ENCODE results near the gene GPR146.

Gene GPR146

DNA sequence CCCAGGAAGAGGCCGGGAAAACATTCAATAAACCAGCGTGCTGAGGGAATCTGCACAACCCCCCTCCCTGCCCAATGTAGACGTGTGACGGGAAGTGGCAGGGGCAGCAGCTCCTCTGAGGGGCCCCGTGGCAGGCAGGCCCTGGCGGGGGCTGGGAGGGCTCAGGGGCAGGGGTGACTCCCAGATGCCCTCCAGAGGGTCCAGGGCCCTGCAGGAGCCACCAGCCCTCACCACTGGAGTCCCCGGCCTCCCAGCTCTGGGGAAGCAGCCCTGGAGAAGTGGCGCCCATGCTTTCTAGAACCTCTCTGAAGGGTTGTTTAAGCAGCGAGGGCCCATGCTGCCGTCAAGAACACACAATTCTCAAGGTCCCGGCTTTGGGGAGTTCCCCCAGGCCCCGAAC lies 35.2 kb downstream of the GPR146 start:
- no peak overlapping the region for H3K4me3 Mint-ChIP-seq
- no peaks in the 10 kb centered on the region for H3K4me1 Mint-ChIP-seq (ENCODE audit: low read depth)
- no peaks in the 10 kb centered on the region for H3K9me3 Mint-ChIP-seq
- H3K27ac Mint-ChIP-seq: no peak overlapping the region
- H3K27me3 Mint-ChIP-seq: no peaks in the 10 kb centered on the region
- H3K36me3 Mint-ChIP-seq (ENCODE audit: low read depth): no peaks in the 10 kb centered on the region

DNA sequence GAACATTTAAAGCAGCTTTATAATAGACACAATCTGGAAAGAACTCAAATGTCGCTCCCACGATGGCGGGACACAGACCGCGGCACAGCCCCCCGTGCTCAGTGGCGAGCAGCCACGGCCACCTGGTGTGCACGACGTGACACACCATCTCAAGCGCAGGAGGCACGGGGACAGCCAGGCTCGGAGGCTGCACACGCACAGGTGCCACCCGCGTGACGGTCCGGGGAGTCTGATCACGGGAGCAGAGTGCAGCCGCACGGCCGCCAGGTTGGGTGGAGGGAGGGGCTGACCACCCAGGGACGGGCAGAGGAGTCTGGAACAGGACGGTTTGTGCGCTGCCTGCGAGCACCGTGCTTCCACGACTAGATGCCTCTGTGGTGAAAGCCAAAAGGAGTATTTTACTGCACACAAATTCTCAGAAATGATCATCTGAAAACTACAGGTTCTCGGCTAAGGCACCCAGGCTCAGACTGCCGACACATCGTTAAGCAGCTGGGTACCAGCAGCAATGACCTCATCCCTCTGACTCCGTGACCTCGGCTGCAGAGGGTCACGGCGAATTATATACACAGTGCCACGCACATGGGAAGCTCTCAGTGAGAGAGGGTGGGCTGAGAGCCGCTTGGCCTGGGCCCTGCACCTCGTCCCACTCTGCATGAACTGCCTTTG lies 36.0 kb downstream of the GPR146 start:
- no peak overlapping the region for H3K4me3 Mint-ChIP-seq
- no peaks in the 10 kb centered on the region for H3K9me3 Mint-ChIP-seq
- H3K36me3 Mint-ChIP-seq (ENCODE audit: low read depth): no peaks in the 10 kb centered on the region
- no peaks in the 10 kb centered on the region for H3K27me3 Mint-ChIP-seq
- no peaks in the 10 kb centered on the region for H3K4me1 Mint-ChIP-seq (ENCODE audit: low read depth)
- no peak overlapping the region for H3K27ac Mint-ChIP-seq

DNA sequence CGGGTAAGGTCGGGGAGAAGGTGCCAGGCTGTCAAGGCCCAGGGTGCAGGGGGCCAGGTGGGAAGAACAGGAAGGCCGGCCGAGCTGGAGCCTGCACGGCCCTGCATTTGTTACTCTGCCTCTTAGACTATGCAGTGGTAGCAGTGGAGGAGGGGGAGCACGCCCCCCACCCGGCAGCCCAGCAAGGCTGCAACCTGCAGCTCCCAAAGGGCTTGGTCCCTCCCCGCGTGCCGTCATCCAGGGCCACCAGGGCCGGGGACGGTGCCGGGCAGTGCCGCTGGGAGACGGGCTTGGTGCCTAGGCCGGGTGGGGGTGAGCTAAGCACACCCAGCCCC lies 36.5 kb downstream of the GPR146 start:
- H3K4me1 Mint-ChIP-seq (ENCODE audit: low read depth): peaks cover under 1% of the 10 kb centered on the region
- no peak overlapping the region for H3K27ac Mint-ChIP-seq
- no peaks in the 10 kb centered on the region for H3K27me3 Mint-ChIP-seq
- no peaks in the 10 kb centered on the region for H3K36me3 Mint-ChIP-seq (ENCODE audit: low read depth)
- no peaks in the 10 kb centered on the region for H3K9me3 Mint-ChIP-seq
- H3K4me3 Mint-ChIP-seq: no peak overlapping the region

DNA sequence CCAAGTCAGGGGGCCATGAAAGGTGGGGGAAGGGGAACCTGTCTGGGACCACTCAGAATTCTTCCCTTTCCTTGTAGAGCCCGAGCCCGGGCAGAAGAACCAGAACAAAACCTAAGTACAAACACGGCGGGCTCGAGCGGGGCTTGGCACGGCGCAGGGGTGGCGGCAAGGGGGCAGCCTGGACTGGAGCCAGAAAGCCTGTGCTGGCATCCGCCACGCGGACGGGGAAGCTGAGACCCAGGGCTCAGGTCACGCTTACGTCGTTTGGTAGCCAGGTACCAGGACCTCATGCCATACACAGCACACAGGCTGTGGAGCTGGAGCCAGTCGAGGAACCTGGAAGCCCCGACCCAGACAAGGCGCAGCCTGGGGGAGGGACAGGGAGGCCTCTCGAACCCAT lies 37.0 kb downstream of the GPR146 start:
- Mint-ChIP-seq H3K36me3 (ENCODE audit: low read depth) (no peaks in the 10 kb centered on the region), H3K4me1 (ENCODE audit: low read depth) (peaks cover 5% of the 10 kb centered on the region), H3K4me3 (no peak overlapping the region), H3K27ac (no peak overlapping the region), H3K27me3 (no peaks in the 10 kb centered on the region), H3K9me3 (no peaks in the 10 kb centered on the region)

DNA sequence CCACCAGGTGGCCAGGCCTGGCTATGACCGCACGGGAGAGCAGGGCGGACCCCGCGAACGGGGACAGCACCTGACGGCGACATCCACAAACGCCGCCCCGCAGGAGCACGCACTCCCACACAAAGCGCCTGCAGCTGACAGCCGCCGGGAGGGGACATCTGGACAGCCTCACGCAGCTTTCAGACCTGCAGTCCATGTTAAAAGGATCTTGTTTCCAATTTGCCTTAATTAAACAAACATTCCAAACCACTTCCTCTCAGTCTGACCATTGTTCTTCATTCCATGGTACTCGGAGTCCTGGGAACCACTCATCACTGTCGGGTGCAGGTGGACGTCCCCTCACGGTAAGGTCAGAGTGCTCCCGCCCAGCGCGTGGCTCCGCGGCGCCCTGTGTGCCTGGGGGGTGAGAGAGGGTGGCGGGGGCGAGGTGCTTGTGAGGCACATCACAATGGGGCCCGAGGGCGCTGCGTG lies 37.6 kb downstream of the GPR146 start:
- Mint-ChIP-seq H3K36me3 (ENCODE audit: low read depth) (no peaks in the 10 kb centered on the region), H3K27me3 (no peaks in the 10 kb centered on the region), H3K4me3 (no peak overlapping the region), H3K4me1 (ENCODE audit: low read depth) (peaks cover 11% of the 10 kb centered on the region), H3K9me3 (no peaks in the 10 kb centered on the region), H3K27ac (no peak overlapping the region)

DNA sequence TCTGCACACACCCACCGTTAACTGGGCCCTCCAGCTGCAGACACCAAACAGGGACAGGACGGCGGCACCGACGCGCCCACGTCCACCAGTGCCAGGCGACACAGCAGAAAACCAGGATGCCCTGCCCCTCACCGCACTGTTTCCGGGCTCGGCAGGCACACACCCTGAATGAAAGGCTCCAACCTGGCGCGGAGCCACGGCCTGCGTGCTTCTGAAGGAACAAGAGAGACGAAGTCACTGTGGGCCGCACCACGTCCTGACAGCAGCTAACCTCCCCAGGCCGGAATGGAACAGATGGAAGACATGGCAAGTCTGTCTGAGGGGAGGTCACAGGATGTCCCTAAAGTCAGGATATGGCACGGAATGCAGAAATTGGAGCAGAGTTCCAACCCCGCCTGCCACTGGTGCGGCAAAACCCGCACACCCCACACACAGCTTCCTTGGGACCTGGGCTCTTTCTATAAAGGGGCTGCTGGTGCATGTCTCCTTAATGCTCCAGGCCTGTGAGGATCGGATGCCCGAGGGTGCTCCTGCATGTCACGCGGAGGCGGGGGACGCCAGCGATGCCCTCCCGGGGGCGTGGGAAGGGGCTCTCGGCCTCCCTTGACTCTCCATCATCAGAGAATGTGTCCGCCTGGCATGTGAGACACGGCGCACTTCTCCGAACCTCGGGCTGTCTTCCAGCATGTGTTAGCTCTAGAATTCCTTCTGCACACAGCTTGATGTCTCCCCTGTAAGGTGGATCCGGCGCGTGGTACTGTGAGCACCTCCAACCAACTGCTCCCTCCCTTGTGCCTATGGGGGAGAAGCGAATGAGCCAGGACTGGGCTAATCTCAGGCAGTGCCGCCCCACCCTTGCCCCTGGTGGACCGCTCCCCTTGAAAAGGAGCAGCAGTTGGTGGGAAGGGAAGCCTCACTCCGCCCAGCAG lies 39.6 kb downstream of the GPR146 start:
- Mint-ChIP-seq H3K4me3 (no peak overlapping the region), H3K9me3 (no peaks in the 10 kb centered on the region), H3K36me3 (ENCODE audit: low read depth) (no peaks in the 10 kb centered on the region), H3K4me1 (ENCODE audit: low read depth) (peaks cover 18% of the 10 kb centered on the region), H3K27ac (no peak overlapping the region), H3K27me3 (no peaks in the 10 kb centered on the region)

DNA sequence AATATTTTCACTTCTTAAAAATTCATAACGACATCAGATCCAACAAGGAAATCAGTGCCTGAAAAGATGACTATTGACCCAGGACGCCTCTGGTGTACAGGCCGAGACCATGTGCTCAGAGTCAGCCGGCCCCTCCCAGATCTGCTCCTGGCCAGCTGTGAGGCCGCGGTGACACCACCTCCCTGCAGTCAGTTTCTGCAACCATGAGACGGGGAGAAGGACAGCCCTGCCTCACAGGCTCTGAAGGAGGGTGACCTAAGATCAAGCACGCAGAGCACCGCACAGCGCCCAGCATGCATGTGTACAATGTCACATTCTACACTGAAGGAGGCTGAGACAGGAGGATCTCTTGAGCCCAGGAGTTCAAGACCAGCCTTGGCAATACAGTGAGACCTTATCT lies 40.9 kb downstream of the GPR146 start:
- H3K27me3 Mint-ChIP-seq: no peaks in the 10 kb centered on the region

DNA sequence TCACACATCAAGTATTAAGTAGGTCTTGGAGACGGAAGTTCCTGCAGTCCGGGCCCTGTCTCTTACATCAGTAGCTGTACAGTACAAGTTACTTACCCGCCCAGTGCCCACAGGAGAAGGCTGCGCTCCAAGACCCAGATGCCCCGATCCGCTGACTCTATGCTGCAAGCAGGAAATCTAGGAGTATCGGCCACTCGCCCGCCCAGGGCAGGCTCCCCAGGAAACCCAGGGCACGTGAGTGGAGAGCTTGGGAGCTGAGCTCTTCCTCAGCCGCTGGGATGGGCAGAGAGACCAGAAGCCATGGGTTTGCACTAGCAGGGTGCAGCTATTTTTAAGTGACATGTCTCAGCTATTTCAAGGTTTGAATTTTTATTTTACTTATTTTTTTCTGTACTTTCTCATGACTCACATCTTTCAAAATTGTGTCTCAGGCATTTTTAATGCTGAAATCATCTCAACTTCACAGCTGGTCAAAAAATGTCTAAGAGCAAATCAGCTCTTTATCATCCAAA lies 41.6 kb downstream of the GPR146 start:
- Mint-ChIP-seq H3K4me1 (ENCODE audit: low read depth) (peaks cover 18% of the 10 kb centered on the region), H3K27ac (no peak overlapping the region), H3K27me3 (no peaks in the 10 kb centered on the region), H3K9me3 (no peaks in the 10 kb centered on the region), H3K4me3 (no peak overlapping the region), H3K36me3 (ENCODE audit: low read depth) (no peaks in the 10 kb centered on the region)

More for the DNA sequence above, 40.9 kb downstream of the GPR146 start:
- Mint-ChIP-seq H3K36me3 (ENCODE audit: low read depth) (no peaks in the 10 kb centered on the region), H3K27ac (no peak overlapping the region), H3K4me3 (no peak overlapping the region), H3K4me1 (ENCODE audit: low read depth) (peaks cover 18% of the 10 kb centered on the region), H3K9me3 (no peaks in the 10 kb centered on the region)

DNA sequence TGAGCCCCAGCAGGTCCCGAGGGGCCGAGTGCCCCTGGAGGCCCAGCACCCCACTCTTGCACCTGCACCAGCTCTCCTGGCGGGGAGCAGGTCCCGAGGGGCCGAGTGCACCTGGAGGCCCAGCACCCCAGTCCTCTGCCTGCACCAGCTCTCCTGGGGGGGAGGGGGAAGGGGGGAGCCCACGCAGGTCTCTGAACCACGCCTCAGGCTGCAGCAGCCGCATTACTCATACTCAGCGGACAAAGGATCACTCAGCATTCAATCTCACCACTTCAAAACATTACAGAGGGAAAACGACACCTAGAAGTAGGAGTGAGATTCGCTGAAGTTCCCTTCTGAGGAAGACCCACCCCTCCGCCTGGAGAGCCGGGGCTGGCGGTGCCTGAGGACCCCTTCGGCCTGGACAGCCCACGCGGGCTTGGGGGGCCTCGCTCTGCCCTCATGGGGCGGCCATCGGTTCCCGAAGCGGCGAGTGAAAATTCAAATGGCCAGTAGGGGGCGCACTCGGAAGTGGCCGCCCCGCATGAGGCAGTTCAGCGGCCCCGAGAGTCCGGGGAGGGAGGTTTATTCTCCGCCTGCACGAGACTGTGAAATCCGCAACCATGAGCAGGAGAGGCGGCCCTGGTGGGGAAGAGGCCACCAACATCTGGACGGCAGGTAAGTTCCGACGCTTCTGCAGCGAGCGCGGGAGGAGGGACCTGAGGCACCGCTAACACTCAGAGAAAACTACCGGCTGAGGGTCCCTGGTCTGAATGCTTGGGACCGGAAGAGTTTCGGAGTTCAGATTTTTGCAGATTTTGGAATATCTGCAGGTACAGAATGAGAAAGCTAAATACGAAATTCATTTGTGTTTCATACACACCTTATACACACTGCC lies 42.5 kb downstream of the GPR146 start:
- Mint-ChIP-seq H3K4me1 (ENCODE audit: low read depth) (peaks cover 18% of the 10 kb centered on the region), H3K4me3 (peak overlapping the region; percentile 66), H3K27ac (peak overlapping the region; percentile 67), H3K36me3 (ENCODE audit: low read depth) (peaks cover 1% of the 10 kb centered on the region), H3K9me3 (no peaks in the 10 kb centered on the region), H3K27me3 (no peaks in the 10 kb centered on the region)

DNA sequence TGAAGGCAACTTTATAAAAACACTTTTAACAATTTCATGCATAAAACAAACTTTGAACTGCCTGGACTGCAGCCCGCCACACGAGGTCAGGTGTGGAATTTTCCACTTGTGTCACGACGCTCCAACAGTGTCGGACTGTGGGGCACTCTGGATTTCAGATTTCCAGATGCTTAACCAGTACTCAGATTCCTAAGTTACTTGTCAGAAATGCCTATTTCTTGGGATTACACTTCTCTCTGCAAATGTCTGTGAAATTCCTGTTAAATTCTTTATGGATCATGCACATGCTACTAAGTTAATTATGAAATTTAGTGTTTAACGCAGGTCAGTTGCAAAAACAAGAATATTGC lies 43.1 kb downstream of the GPR146 start:
- H3K36me3 Mint-ChIP-seq (ENCODE audit: low read depth): peaks cover 4% of the 10 kb centered on the region
- peak overlapping the region; percentile 66 for H3K4me3 Mint-ChIP-seq

DNA sequence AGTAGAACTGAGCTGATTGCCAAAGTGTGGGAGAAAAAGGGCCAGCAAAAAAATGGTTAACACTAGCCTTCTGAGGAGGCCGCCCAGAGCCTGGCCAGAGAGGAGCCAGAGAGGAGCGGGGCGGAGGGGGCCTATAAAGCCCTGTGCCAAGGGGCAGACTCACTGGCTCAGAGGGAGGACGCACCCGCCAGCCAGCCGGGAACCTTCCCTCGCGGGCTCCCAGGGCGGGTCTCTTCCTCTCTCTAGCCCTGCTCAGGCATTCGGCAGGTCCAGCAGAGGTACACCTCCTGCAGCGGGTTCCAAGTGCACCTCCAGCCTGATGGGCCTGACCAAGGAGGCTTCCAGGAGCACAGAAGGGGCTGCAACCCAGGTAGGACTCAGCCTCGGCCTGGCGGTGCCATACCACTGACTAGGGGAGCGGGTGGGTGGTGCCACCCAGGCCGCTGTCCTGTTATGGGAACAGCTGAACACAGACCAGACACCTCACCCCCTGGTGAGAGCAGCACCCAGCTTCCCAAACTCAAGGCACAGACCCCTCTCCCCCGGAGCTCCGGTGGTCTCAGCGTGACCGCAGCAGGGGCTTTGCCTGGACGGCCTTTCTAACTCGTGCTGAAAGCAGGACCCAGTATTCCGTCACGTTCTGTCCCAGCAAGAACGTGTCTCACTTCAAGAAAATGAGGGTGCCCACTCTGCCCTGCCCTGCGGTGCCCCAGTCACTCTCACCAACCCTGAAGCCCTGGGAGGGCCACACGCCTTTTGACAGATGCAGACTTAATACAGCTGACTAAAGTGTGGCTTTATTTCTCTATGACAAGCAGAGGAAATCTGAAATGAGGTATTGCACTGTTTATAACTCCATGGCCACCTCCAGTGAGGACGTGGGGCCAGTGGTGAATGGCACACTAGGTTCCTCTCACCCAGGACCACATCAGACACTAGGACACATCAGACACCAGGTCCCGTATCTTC lies 43.9 kb downstream of the GPR146 start, which contains the start of gene GPER1:
Gene GPER1 (plus strand): TSS at position 162 of the 969 bp plus-strand sequence. CDS start 3,616 bp downstream, outside the sequence.
- Mint-ChIP-seq H3K27ac (peak within 1 kb of the TSS; percentile 67), H3K27me3 (no peaks in the 10 kb centered on the region), H3K4me3 (peak within 1 kb of the TSS; percentile 66), H3K9me3 (no peaks in the 10 kb centered on the region), H3K36me3 (ENCODE audit: low read depth) (peaks cover 7% of the 10 kb centered on the region), H3K4me1 (ENCODE audit: low read depth) (peaks cover 18% of the 10 kb centered on the region)

More for the DNA sequence above, 43.1 kb downstream of the GPR146 start:
- Mint-ChIP-seq H3K9me3 (no peaks in the 10 kb centered on the region), H3K27me3 (no peaks in the 10 kb centered on the region), H3K27ac (no peak overlapping the region), H3K4me1 (ENCODE audit: low read depth) (peaks cover 18% of the 10 kb centered on the region)

DNA sequence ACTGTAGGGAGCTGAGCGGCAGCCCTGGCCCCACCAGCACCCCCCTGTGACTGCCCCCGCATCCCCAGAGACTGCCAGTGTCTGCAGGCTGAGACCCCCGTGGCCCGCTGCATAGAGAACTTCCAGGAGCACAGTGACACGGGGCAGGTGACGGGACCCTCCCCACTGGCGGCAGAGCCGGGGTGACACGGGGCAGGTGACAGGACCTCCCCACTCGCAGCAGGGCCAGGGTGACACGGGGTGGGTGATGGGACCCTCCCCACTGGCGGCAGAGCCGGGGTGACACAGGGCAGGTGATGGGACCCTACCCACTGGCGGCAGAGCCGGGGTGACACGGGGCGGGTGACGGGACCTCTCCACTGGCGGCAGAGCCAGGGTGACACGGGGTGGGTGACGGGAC lies 45.9 kb downstream of the GPR146 start:
- H3K4me1 Mint-ChIP-seq (ENCODE audit: low read depth): peaks cover 18% of the 10 kb centered on the region
- H3K4me3 Mint-ChIP-seq: no peak overlapping the region
- H3K27ac Mint-ChIP-seq: no peak overlapping the region
- H3K36me3 Mint-ChIP-seq (ENCODE audit: low read depth): peaks cover 7% of the 10 kb centered on the region
- H3K9me3 Mint-ChIP-seq: no peaks in the 10 kb centered on the region
- no peaks in the 10 kb centered on the region for H3K27me3 Mint-ChIP-seq

DNA sequence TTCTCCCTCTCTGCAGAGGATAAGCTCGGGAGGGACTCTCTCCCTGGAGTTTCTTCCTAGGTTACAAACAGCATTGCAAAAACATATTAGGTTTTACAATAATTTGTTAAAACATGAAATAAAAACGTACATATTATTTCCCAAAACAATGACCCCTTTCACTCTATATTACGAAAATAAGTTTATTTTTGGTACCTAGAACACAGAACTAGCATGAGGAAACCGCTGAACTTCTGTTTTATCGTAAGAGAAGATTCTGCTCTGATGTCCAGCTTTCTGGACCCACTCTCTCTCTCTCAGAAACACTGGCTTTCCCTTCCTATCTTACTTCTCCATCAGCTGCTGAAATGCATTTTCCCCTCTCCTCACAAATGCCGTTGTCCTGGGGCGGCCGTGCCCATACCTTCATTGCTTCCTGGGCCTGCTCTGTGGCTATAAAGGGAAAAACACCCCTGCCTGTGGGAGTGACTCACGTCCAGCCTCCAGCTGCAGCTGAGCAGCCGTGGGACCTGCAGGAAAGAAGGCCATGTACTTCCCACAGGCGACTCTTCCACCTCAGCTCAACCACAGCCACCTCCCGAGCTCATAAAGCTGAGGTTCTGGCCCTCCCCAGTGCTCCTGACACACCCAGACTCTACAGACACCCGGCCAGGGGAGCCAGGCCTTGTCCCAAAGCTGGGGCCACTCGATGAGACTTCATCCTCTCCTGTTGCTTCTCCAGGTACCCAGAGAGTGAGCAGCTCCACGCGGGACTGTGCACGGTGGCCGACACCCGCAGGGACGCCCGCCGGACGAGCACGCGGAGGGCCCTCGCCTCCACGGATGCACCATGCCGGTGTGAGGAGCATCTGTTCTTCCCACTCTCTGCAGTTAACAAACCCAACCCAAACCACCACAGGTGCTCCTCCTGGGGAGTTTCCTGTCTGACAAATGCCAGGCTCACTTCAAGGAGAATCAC lies 46.6 kb downstream of the GPR146 start:
- no peak overlapping the region for H3K4me3 Mint-ChIP-seq
- H3K9me3 Mint-ChIP-seq: no peaks in the 10 kb centered on the region
- peaks cover 17% of the 10 kb centered on the region for H3K4me1 Mint-ChIP-seq (ENCODE audit: low read depth)
- peaks cover 7% of the 10 kb centered on the region for H3K36me3 Mint-ChIP-seq (ENCODE audit: low read depth)
- no peak overlapping the region for H3K27ac Mint-ChIP-seq
- H3K27me3 Mint-ChIP-seq: no peaks in the 10 kb centered on the region
